Head of caudate nucleus (tissue), 42 donors: ENCODE results near the gene FHOD3.

Experiments used
- DNase-seq, 42 donors: peaks; one replicate each; pipeline versions ENCODE4 v3.0.0 to v3.0.0-alpha.2; 2020 to 2021; ENCODE audit warnings: mixed read lengths in 7 of 42
- intact Hi-C: fragments of 100-400 bp; cut with DNase I; formaldehyde crosslinking; loops from one replicate; pipeline ENCODE4 v1.15.0; 2022

FHOD3 gene

DNA sequence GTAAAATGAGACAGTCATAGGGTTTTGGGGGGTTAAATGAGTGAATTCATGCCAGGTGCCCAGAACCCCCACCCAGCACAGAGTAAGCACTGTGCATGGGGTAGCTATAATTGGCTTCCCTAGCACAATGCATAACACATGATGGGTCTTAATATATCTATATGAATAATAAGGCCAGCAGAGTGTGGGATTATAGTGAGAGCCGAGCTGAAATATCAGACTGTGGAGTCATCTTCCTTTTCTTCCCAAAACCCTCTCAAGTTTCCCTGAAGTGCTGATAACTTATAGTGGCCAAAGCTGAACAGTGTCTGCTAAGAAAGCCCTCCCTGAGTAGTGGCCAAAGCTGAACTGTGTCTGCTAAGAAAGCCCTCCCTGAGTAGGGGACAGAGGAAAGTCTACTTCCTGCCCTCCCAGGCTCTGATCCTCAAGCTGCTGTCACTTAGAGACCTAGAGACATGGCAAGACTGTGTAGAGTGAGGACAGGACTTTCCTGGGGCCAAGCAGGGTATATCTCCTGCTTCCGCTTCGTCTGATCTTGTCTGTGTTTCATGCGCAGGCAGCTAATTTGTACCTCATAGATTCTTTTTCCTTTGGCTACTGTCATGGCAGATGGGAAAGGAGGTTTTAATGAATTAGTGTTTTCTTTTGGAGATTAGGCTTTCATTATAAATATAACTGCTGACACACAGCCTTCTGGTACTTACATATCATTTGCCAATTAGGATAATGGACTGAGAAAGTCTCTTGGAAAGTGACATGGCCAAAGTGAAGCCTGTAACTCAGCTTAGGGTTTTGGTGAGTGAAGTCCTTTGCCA is 94.9 kb downstream of the FHOD3 start:
- DNase-seq: no peak

GRCh38 chr18:36392979-36393287 is 95.4 kb downstream of the FHOD3 start:
- intact Hi-C loops: no loop called here
- no peak for DNase-seq

More for the DNA sequence above, 94.9 kb downstream of the FHOD3 start:
- intact Hi-C loops: no loop called here

DNA sequence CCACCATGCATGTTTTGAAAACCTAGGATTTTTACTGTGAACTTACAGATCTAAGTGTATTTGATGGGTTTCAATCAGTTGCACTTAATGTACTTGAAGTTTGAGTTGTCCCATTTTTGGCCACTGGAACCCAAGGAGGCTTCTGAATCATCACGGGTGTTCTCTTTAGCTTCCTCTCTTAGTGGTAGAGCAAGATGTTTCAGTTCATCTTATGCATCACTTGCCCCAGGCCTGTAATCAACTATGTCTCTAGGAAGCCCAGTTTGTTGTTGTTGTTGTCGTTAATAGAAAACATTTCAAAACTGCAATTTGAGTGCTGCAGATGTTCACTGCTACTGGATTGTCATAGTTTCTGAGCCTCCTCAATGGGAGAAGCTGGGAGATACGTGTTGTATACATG is 97.0 kb downstream of the FHOD3 start:
- intact Hi-C loops: no loop called here

GRCh38 chr18:36396190-36396589 is 98.7 kb downstream of the FHOD3 start:
- intact Hi-C loops: no loop called here
- no peak for DNase-seq

More for the DNA sequence above, 97.0 kb downstream of the FHOD3 start:
- DNase-seq: no peak

DNA sequence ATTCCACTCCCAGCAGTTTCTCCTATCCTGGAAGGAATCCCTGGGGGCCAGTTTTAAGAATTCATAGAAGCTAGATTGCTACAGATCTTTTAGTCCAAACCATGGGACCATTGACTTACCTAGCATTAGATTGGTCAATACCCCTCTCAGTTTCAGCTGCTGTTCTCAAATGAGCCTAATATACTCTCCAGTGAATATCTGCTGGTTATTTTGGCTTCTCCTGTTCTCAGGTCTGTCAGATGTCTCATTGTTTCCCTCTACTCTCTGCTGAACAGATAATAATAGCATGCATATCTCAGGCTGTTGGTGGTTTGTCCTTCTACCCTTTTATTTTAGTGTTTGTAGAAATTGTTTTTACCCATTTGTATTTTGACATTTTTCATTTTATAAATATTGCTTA is 99.5 kb downstream of the FHOD3 start:
- intact Hi-C loops: no loop called here
- no peak for DNase-seq

DNA sequence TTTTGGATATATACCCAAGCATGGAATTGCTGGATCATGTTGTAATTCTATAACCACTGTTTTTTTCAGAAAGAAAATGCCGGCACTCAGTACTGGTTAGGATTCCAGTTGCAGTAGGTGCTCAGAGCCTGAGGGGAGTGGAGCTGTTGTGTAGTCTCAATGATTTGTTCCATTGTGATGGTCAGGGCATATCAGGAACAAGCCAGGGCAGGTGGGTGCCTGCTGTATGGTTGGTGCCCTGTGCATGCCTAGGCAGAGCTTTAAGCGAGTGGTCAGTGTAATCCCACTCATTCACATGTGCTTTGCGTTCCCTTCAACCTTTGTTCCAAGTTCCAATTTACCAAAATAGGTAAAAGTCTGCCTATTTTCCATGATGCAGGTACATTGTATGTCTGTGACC is 100.9 kb downstream of the FHOD3 start:
- DNase-seq: no peak
- intact Hi-C loops: no loop called here

- no peak for DNase-seq
- intact Hi-C loops: no loop called here
These were observed 101.5 kb downstream of the FHOD3 start for GRCh38 chr18:36399055-36399454.

GRCh38 chr18:36401462-36401861 is 103.9 kb downstream of the FHOD3 start:
- DNase-seq: no peak
- intact Hi-C loops: no loop called here

- intact Hi-C loops: no loop called here
- DNase-seq: peak in 9 of 42 donors; percentile 7 to 56 (median 20)
These were observed 105.4 kb downstream of the FHOD3 start for GRCh38 chr18:36402765-36403396.

DNA sequence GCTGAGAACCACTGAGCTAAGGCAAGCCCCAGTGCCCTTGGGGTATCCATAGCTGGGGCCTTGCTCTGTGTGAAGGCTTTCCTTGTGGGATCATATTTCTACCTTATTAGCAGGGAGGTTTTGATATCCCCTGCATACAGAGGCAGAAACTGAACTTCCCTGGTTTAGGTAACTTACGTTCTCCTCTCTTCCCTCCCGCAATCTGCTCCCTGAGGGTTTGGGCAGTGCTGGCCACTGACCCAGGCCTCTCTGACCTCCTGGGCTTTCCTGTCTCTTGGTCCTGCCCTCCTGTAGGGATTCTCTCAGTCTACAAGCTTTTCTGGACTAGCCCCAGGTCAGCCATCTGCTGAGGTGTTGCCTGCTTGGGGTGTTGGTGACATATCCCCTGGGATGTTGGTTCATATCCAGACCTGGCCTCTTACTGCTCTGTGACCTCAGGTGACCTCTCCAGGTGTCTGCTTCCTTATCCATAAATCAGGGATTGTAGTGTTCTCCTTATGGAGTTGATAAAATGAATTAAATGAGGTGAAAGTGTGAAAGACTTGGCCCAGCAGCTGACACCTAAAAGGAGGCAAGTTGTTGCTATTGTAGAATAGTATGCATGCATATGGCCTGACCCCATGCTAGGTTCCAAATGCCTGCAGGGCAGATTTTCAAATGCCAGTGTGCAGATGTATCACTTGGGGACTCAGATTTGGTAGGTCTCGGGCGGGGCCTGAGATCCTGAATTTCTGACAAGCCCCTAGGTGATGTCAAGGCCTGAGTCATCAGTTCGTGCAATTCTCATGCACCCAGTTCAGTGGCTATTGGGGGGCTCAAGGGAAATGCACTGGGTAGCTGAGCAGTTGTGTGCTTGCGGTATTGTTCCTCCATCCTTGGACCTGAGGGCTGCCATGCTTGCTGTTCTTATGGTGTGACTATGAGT is 106.6 kb downstream of the FHOD3 start:
- intact Hi-C loops: no loop called here
- DNase-seq: no peak

GRCh38 chr18:36405611-36406010 is 108.1 kb downstream of the FHOD3 start:
- no peak for DNase-seq
- intact Hi-C loops: no loop called here

DNA sequence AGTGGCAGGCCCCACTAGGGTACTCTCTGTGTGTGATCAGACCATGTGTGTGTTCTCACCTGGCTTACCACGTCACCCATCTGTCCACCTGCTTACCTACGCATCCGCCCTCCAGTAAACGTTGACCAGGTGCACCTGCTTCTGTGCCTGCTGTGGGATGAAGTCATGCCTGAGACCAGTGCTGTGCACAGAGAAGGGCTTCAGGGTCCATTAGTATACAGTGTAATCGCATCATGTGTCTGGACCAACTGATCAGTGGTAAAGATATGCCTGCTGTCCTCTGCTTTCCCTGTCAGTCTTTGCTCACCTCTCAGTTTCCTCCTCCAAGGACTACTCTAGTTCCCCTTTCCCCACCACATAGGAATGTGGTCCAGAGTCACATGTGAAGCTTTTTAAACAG is 109.3 kb downstream of the FHOD3 start:
- intact Hi-C loops: no loop called here
- DNase-seq: no peak

DNA sequence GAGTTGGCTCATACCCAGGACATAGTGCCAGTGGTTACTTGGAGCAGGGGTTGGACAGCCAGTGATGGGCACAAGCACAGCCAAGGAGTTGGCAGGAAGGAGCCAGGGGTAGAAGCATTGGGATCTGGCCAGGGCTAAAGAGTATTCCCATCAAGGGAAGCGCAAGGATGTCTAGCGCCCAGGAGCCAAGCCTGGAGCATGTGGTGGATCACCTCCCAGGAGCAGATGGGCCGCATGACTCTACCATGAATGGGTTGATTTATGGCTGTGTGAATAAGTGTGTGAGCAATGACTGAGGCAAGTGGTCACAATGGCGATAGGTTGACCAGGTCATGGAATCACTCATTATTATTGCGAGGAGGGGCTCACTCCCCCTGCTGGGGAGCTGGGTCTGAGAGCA is 111.1 kb downstream of the FHOD3 start:
- intact Hi-C loops: no loop called here
- DNase-seq: no peak

DNA sequence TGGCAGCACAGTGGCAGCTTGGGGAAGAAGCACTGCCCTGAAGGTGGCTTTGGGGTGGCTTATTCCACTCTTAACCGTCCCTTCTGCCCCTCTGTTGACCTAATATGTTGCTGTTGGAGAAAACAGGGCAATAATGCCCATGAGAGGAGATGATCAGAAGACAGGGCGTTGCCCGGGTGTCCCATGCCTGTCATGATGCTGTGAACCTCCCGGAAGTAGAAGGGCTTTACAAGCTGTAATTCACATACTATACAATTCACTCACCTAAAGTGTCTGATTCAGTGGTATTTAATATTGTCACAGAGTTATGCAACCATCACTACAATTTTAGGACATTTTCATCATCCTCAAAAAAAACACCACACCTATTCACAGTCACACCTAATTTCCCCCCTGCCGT is 112.3 kb downstream of the FHOD3 start:
- intact Hi-C loops: loop anchor here (5.0 kb wide), 1 partner anchor 37 kb away; no protein-coding TSS in a partner anchor
- DNase-seq: no peak

DNA sequence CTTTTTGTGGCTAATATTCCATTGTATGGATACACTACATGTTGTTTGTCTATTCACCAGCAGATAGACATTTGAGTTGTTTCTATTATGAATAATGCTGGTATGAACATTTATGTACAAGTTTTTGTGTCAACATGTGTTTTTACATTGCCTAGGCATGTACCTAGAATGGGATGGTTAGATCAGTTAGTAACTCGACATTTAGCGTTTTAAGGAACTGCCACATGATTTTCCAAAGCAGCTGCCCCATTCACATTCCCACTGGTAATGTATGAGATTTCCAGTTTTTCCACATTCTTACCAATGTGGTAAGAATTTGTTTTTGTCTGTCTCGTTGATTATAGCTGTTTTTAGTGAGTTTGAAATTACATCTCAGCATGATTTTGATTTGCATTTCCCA is 112.8 kb downstream of the FHOD3 start:
- intact Hi-C loops: loop anchor here (5.0 kb wide), 1 partner anchor 38 kb away; no protein-coding TSS in a partner anchor
- DNase-seq: no peak

DNA sequence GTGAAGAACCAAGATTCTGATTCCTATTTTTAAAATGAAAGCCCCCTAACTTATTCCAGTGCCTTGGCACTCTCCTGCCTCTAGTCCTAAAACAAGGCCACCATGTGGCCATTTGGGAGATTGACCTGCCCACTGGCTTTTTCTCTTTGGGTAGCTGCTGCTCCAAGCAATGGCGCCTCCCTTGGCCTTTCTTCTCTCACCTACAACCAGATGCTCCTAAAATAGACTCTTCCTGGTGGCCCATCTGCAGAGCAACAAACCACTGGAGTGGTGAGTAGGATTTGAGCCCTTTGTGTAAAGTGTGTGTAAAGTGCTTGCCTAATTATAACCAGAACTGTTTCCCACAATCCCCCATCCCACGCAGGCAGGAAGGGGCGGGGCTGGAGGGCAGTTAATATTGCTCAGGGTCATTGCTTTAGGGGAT is 114.2 kb downstream of the FHOD3 start:
- no peak for DNase-seq
- intact Hi-C loops: loop anchor here (5.0 kb wide), 1 partner anchor 39 kb away; no protein-coding TSS in a partner anchor

- intact Hi-C loops: loop anchor here (5.0 kb wide), 1 partner anchor 40 kb away; no protein-coding TSS in a partner anchor
- no peak for DNase-seq
These were observed 115.3 kb downstream of the FHOD3 start for GRCh38 chr18:36412778-36413177.

GRCh38 chr18:36415171-36415570 is 117.7 kb downstream of the FHOD3 start:
- intact Hi-C loops: no loop called here
- DNase-seq: no peak

GRCh38 chr18:36415625-36416024 is 118.1 kb downstream of the FHOD3 start:
- intact Hi-C loops: no loop called here

More at GRCh38 chr18:36415625-36416024, 118.1 kb downstream of the FHOD3 start:
- DNase-seq: no peak
